ENCODE measurements around the gene LAMC3. TPM values are rescaled to one million over a fixed set of nuclear protein-coding genes. Genes with fewer than 3 reads are reported as not detected.

LAMC3 gene
- total RNA-seq, 1 donor from 2014 or later = not detected

GRCh38 chr9:131117121-131117761 lies 108.3 kb downstream of the LAMC3 start:
- H3K27me3 ChIP-seq = no peaks in the 10 kb centered on the region
- peaks cover 10% of the 10 kb centered on the region for H3K4me1 Mint-ChIP-seq
- H4K20me1 ChIP-seq (ENCODE audit: low read depth) = no peaks in the 10 kb centered on the region
- no peak overlapping the region for H3K4me2 ChIP-seq
- TF ChIP-seq EZH2phosphoT487 (IDR thresholded peaks at IDR 0.05) (no peak), EZH2 (IDR thresholded peaks at IDR 0.05) (no peak)
- TF ChIP-seq, protein P1, sequence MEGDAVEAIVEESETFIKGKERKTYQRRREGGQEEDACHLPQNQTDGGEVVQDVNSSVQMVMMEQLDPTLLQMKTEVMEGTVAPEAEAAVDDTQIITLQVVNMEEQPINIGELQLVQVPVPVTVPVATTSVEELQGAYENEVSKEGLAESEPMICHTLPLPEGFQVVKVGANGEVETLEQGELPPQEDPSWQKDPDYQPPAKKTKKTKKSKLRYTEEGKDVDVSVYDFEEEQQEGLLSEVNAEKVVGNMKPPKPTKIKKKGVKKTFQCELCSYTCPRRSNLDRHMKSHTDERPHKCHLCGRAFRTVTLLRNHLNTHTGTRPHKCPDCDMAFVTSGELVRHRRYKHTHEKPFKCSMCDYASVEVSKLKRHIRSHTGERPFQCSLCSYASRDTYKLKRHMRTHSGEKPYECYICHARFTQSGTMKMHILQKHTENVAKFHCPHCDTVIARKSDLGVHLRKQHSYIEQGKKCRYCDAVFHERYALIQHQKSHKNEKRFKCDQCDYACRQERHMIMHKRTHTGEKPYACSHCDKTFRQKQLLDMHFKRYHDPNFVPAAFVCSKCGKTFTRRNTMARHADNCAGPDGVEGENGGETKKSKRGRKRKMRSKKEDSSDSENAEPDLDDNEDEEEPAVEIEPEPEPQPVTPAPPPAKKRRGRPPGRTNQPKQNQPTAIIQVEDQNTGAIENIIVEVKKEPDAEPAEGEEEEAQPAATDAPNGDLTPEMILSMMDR (IDR thresholded peaks at IDR 0.05) = no peak
- H3K4me3 Mint-ChIP-seq = no peak overlapping the region
- H2AFZ ChIP-seq (replicated peaks) = no peak overlapping the region
- no peaks in the 10 kb centered on the region for H3K36me3 ChIP-seq
- no peak overlapping the region for H3K4me3 ChIP-seq
- no peak overlapping the region for H3K9ac ChIP-seq
- DNase-seq (ENCODE audit: low spot score) = no peak
- H3K79me2 ChIP-seq (ENCODE audit: low read depth) = no peaks in the 10 kb centered on the region
- no peak overlapping the region for H3K27ac Mint-ChIP-seq
- H3F3A ChIP-seq (ENCODE audit: low read depth) = peaks cover 4% of the 10 kb centered on the region
- H3K9me3 ChIP-seq (ENCODE audit: low read depth) = no peaks in the 10 kb centered on the region
- H3K4me1 ChIP-seq = peaks cover 5% of the 10 kb centered on the region
- no peaks in the 10 kb centered on the region for H3K9me3 Mint-ChIP-seq
- H3K27ac ChIP-seq = no peak overlapping the region
- peaks cover 4% of the 10 kb centered on the region for H3K27me3 Mint-ChIP-seq (ENCODE audit: insufficient read depth, low read depth)
- H3K36me3 Mint-ChIP-seq = peaks cover 9% of the 10 kb centered on the region

- H3K36me3 Mint-ChIP-seq = peaks cover 8% of the 10 kb centered on the region
Measured at GRCh38 chr9:131117762-131118145, 108.8 kb downstream of the LAMC3 start.

DNA sequence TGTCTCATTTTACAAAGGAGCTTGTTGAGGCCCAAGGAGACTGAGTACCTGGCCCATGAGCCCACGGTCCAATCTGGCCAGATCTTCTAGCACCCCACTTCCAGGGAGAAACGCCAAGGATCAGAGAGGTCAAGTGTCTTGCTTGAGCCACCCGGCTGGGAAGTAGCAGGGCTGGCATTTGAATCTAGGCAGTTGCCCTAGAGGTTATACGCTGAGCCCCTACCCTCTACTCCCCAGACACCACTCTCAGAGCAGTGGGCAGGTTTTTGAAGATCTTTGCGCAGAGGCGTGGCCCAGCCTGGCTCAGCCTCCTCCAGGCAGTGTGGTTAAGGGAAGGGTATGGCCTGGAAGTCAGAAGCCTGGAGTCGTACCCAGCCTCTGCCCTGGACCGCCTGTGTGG lies 110.6 kb downstream of the LAMC3 start:
- H3K9me3 Mint-ChIP-seq = no peaks in the 10 kb centered on the region
- DNase-seq (ENCODE audit: low spot score) = no peak
- H3K36me3 ChIP-seq = no peaks in the 10 kb centered on the region

More at GRCh38 chr9:131117762-131118145, 108.8 kb downstream of the LAMC3 start:
- no peak for DNase-seq (ENCODE audit: low spot score)
- no peaks in the 10 kb centered on the region for H3K36me3 ChIP-seq
- H3F3A ChIP-seq (ENCODE audit: low read depth) = peaks cover 7% of the 10 kb centered on the region
- no peak overlapping the region for H3K4me2 ChIP-seq
- H3K4me3 Mint-ChIP-seq = no peak overlapping the region
- H3K27me3 Mint-ChIP-seq (ENCODE audit: insufficient read depth, low read depth) = peaks cover 4% of the 10 kb centered on the region
- no peak overlapping the region for H3K27ac ChIP-seq
- no peaks in the 10 kb centered on the region for H3K27me3 ChIP-seq
- H3K4me3 ChIP-seq = no peak overlapping the region
- H3K9me3 ChIP-seq (ENCODE audit: low read depth) = no peaks in the 10 kb centered on the region
- TF ChIP-seq, protein P1 (IDR thresholded peaks at IDR 0.05) = no peak
- TF ChIP-seq EZH2phosphoT487 (IDR thresholded peaks at IDR 0.05) (no peak), EZH2 (IDR thresholded peaks at IDR 0.05) (no peak)
- no peak overlapping the region for H3K27ac Mint-ChIP-seq
- H3K4me1 ChIP-seq = peaks cover under 1% of the 10 kb centered on the region
- H3K9me3 Mint-ChIP-seq = no peaks in the 10 kb centered on the region
- no peak overlapping the region for H3K9ac ChIP-seq
- H3K79me2 ChIP-seq (ENCODE audit: low read depth) = no peaks in the 10 kb centered on the region
- H3K4me1 Mint-ChIP-seq = peaks cover 5% of the 10 kb centered on the region
- no peak overlapping the region for H2AFZ ChIP-seq (replicated peaks)
- no peaks in the 10 kb centered on the region for H4K20me1 ChIP-seq (ENCODE audit: low read depth)

More for the DNA sequence above, 110.6 kb downstream of the LAMC3 start:
- Mint-ChIP-seq H3K27me3 (ENCODE audit: insufficient read depth, low read depth) (peaks cover 2% of the 10 kb centered on the region), H3K27ac (no peak overlapping the region), H3K4me1 (no peaks in the 10 kb centered on the region), H3K36me3 (peaks cover 8% of the 10 kb centered on the region), H3K4me3 (no peak overlapping the region)
- Histone ChIP-seq H3K4me3 (no peak overlapping the region), H3F3A (ENCODE audit: low read depth) (peaks cover 14% of the 10 kb centered on the region), H3K27me3 (no peaks in the 10 kb centered on the region), H3K9ac (no peak overlapping the region), H2AFZ (replicated peaks) (no peak overlapping the region), H3K4me1 (no peaks in the 10 kb centered on the region), H3K79me2 (ENCODE audit: low read depth) (no peaks in the 10 kb centered on the region), H3K4me2 (no peak overlapping the region), H3K27ac (no peak overlapping the region), H3K9me3 (ENCODE audit: low read depth) (no peaks in the 10 kb centered on the region), H4K20me1 (ENCODE audit: low read depth) (no peaks in the 10 kb centered on the region)
- TF ChIP-seq, protein P1 (IDR thresholded peaks at IDR 0.05) = no peak
- no peak for TF ChIP-seq EZH2 (IDR thresholded peaks at IDR 0.05)

All from neural progenitor cell (in vitro differentiated cells).